Measurements from ENCODE around the gene ABCC4. TPM values are rescaled to one million over a fixed set of nuclear protein-coding genes. Genes with fewer than 3 reads are reported as not detected.

The ABCC4 gene
- total RNA-seq, 1 experiment from 2014 or later, result 26.3 TPM

- no peaks in the 10 kb centered on the region for H3K79me2 ChIP-seq (ENCODE audit: insufficient read depth, low read length)
- TF ChIP-seq SIN3A (IDR thresholded peaks at IDR 0.05; ENCODE audit: low read depth) (no peak), REST (IDR thresholded peaks at IDR 0.05; ENCODE audit: low read depth) (no peak), MAX (IDR thresholded peaks at IDR 0.05) (no peak), CEBPB (IDR thresholded peaks at IDR 0.05; ENCODE audit: low read depth) (no peak), EGR1 (IDR thresholded peaks at IDR 0.05; ENCODE audit: low read depth) (no peak), ZBTB33 (IDR thresholded peaks at IDR 0.05; ENCODE audit: extremely low read depth, insufficient replicate concordance, low read length) (no peak), FOSL1 (IDR thresholded peaks at IDR 0.05; ENCODE audit: low read depth) (no peak), TCF7L2 (IDR thresholded peaks at IDR 0.05; ENCODE audit: borderline replicate concordance, extremely low read depth, insufficient read depth, insufficient read length) (no peak), POLR2AphosphoS5 (IDR thresholded peaks at IDR 0.05; ENCODE audit: low read depth, low read length) (no peak)
- ChIA-PET CTCF (no interaction called here), POLR2A (no interaction called here), RAD21 (ENCODE audit: low non-redundant PET in 1 of 2, low total read pairs in 2 of 2, uncharacterized antibody in 2 of 2, unreplicated experiment in 2 of 2) (no interaction called here)
- no peaks in the 10 kb centered on the region for H3K9me2 ChIP-seq (ENCODE audit: insufficient read depth)
- H3K4me3 ChIP-seq (replicated peaks in 1 of 2; ENCODE audit: low read depth in 1 of 2, low read length in 2 of 2), result no peak overlapping the region
- H3K4me1 ChIP-seq (ENCODE audit: control insufficient read depth in 1 of 2, insufficient read depth in 2 of 2, low read length in 2 of 2), result peaks cover 0 to 11% of the 10 kb centered on the region in 2 experiments; a peak in 2 of 4 replicates
- H3K36me3 ChIP-seq (ENCODE audit: control insufficient read depth in 1 of 2, insufficient read depth in 2 of 2, low read length in 2 of 2), result no peaks in the 10 kb centered on the region
- ATAC-seq, result no peak
- H3K9ac ChIP-seq (ENCODE audit: low read length), result no peak overlapping the region
- H3K4me2 ChIP-seq (ENCODE audit: low read length), result no peak overlapping the region
- H3K27me3 ChIP-seq (ENCODE audit: insufficient read depth, low read length), result no peaks in the 10 kb centered on the region
- intact Hi-C loops (cut with micrococcal nuclease), result no loop called here
- H3K27ac ChIP-seq (ENCODE audit: low read depth, low read length), result no peak overlapping the region
- H4K20me1 ChIP-seq (ENCODE audit: insufficient read depth), result no peaks in the 10 kb centered on the region
- BruUV-seq (replicated peaks), result no TSS peak
- H2AFZ ChIP-seq (ENCODE audit: low read depth, low read length, poor library complexity, severe bottlenecking), result no peak overlapping the region
- no peaks in the 10 kb centered on the region for H3K9me3 ChIP-seq (ENCODE audit: control insufficient read depth in 1 of 2, insufficient read depth in 1 of 2, low read depth in 1 of 2, low read length in 2 of 2)
- DNase-seq (ENCODE audit: low read depth, low spot score), result no peak
These were observed 40.2 kb upstream of the ABCC4 start for GRCh38 chr13:95341441-95341840.
